NCI-H526 (cell line): ENCODE data around the gene TAS1R2.
"Not testable (repeated sequence)": the region's sequence is repeated elsewhere in the genome, so short reads cannot be mapped to it uniquely, and the experiment has no call there.

Experiments
- DNase-seq, 2 experiments: peaks; one replicate each; lab custom pipeline; 2025; lab: John Stamatoyannopoulos, UW

TAS1R2 gene

GRCh38 chr1:18868801-18869424, 9.5 kb upstream of the TAS1R2 start:
- DNase-seq = no peak

GRCh38 chr1:18868354-18868753, 8.9 kb upstream of the TAS1R2 start:
- DNase-seq = no peak

DNA sequence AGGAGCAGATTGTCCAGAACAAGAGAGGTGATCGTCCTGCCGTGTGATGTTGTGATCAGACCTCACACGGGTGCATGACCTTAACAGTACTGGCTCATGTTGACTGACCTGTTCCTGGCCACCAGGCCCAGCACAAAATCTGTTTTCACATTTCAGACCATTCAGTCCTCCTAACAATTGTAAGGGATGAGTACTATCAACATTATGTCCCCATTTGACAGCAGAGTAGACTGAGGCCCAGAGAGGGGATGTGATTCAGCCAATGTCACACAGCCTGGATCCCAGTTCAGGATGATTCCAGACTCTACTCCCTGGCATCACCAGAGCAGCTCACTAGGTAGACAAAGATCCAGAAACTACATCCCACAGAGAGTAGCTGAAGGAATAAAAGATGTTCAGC, 7.4 kb upstream of the TAS1R2 start:
- no peak for DNase-seq

- DNase-seq = no peak
These were observed 6.9 kb upstream of the TAS1R2 start for GRCh38 chr1:18866314-18866713.

GRCh38 chr1:18865176-18865575, 5.7 kb upstream of the TAS1R2 start:
- no peak for DNase-seq

DNA sequence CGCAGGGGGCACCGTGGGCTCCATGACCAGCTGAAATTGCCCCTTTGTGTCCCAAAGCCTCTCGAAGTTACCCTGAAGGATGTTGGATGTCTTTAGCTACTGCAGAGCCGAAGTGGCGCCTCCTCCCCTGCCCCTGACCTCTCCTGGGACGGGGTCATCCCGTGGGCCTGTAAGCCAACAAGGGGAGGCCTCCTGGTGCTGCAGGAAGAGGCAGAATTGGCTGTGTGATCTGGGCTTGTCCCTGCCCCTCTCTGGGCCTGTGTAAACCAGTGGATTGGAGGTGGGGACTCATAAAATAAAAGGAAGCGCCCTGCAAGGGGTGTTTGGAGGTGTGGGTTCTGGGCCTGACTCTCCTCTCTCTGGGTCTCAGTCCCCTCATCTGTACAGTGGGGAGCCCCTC, 2.1 kb upstream of the TAS1R2 start:
- no peak for DNase-seq

DNA sequence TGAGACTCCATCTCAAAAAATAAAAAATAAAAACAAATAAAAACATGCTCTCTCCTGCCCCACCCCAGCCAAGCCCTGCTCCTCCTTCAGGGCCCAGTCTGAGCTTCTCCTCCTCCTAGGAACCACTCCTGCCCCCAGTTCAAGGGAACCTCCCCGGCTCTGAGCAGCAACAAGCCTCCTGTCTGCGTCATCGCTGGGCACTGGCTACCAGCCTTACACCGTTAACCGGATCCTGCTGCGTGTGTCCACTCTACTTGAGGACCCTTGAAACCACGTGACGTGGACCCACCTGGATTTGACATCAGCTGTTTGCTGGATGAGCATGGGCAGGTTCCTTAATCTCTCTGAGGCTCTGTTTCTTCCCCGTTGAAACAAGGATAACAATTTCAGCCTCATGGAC, 1.6 kb upstream of the TAS1R2 start:
- no peak for DNase-seq

DNA sequence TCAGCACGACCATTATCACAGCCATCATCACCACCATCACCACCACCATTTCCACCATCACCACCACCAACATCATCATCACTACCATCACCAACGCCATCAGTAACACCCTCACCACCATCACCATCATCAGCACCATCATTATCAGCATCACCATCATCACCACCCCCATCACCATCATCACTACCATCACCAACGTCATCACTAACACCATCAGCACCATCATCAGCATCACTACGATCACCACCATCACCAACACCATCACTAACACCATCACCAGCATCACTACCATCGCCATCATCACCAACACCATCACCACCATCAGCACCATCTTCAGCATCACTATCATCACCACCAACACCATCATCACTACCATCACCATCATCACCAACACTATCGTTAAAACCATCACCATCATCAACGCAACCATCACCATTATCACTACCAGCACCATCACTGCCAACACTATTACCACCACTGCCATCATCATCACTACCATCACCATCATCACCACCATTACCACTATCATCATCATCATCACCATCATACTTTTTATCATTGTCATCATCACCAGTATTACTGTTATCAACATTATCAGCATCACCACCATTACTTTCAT, 1.3 kb downstream of the TAS1R2 start:
- DNase-seq = no peak

DNA sequence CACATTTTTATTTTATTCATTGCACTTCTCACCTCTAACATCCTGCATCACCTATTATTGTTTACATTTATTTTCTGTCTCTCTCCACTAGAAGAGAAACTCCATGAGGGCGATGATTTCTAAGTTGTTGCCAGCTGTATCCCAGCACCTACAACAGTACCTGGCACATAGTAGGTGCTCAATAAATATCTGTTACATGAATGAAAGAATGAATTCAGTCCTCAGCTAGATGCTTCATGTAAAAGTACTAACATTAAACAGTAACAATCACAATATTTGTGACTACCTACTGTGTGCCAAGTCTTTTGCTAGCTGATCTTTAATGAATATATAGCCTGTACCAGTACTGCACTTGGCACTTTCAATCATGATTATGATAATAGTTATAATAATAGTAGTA, 3.0 kb downstream of the TAS1R2 start:
- no peak for DNase-seq

- no peak for DNase-seq
These were observed 3.9 kb downstream of the TAS1R2 start for GRCh38 chr1:18855573-18855972.

- DNase-seq = no peak
These were observed 5.0 kb downstream of the TAS1R2 start for GRCh38 chr1:18854331-18855025.

GRCh38 chr1:18852501-18852900, 7.0 kb downstream of the TAS1R2 start:
- no peak for DNase-seq

GRCh38 chr1:18849261-18849711, 10.2 kb downstream of the TAS1R2 start:
- no peak for DNase-seq

DNA sequence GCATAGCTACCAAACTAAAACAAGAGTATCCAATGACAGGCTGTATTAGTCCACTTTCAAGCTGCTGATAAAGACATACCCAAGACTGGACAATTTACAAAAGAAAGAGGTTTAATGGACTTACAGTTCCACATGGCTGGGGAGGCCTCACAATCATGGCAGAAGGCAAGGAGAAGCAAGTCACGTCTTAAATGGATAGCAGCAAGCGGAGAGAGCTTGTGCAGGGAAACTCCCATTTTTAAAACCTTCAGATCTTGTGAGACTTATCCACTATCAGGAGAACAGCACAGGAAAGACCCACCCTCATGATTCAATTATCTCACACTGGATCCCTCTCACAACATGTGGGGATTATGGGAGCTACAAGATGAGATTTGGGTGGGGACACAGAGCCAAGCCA, 11.7 kb downstream of the TAS1R2 start:
- DNase-seq = not testable (repeated sequence)

DNA sequence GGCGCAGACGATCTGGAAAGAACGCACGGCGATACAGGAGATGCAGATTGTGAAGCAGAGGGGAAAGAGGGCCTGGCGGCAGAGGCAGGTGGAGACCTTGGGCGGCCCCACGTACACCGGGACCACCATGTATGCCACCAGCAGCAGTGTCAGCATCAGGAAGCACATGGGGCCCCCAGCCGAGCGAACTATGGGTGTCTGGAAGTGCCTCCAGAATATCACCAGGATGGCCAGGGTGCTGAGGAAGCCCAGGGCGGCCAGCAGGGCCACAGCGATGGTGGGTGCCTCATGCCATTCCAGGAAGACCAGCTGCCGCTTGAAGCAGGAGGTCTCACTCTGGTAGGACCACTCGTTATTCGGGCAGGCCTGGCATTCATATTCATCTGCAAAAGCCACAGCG, 19.3 kb downstream of the TAS1R2 start:
- no peak for DNase-seq

GRCh38 chr1:18836654-18837053, 22.8 kb downstream of the TAS1R2 start:
- DNase-seq = no peak

- DNase-seq = not testable (repeated sequence)
These were observed 27.1 kb downstream of the TAS1R2 start for GRCh38 chr1:18832319-18832718.

DNA sequence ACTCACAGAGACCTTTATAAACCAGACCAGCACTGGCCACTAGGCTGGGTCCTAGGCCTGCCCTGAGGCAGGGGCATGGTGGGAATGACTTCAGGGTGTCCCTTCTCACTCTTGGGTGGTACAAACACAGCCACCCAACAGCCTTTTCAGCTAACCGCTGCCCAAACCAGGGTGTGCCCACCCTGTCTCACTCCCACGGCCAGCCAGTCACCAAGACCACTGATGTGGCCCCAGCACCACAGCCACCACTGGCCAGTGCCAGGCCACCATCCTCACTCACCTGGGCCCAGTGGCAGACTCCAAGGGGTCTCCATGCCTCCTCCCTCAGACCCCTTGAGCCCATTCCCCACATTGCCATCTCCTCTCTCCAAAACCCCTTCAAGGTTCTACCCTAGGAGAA, 27.8 kb downstream of the TAS1R2 start:
- DNase-seq = no peak

GRCh38 chr1:18830596-18830995, 28.9 kb downstream of the TAS1R2 start:
- no peak for DNase-seq

DNA sequence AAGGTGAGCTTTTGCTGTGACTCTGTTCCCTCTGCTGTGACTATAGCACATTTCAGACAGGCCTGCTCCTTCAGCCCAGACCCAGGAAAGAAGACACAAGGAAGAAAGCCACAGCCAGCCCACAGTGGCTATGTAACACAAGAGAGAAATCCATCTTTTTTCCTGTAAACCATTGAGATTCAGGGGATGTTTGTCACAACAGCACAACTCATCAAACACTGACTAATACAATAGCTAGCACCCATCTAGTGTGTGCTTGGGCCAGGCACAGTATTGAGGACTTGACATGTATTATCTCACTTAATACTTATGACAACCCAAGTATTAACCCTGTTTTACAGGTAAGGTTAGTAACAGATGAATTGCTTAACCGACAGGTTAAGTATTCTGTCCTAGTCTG, 29.8 kb downstream of the TAS1R2 start:
- no peak for DNase-seq

- DNase-seq = no peak
These were observed 31.2 kb downstream of the TAS1R2 start for GRCh38 chr1:18828224-18828623.

DNA sequence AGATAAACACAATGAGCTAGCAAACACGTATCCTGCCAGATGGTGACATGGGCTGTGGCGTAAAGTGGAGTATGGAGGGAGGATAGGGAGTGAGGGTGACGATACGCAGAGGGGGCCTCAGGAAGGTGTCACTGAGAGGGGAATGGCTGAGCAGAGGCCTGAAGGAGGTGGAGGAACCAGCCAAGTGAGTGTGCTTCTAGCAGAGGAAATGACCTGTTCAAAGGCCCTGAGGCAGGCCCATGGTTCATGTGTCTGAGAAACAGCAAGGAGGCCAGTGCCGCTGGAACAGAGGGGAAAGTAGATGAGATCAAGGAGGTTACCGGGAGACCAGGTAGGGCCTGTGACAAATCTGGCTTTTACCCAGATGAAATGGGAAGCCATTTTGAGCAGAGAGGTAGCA, 36.0 kb downstream of the TAS1R2 start:
- no peak for DNase-seq
